ENCODE results near the gene TAF15.

TAF15 gene

DNA sequence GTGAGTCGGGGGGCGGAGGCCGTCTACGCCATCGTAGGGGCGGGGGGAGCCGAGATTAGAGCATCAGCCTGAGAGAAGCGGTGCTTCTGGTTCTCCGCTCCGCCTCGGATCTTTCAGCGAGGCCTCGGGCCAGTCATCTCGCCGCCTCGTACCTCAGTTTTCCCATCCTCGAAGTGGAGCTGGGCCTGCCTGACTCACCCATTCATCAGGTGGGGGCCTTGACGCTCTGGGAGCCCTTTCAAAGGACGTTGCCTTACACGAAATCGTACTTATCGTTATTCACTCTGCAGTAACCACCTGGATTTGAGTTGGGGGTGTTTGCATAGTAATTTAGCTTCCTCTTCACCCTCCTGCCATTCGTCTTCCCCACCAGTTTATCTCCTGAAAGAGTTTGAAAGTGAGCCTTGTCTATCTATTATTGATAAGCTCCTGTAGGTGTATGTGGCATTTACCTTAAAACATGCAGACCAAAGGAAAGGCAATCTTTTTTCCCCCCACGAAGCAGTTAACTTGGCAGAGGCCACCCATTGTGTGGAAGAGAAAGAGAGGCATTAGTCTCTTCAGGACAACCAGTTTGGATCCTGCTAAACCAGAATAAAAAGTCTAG lies 674 bp downstream of the TAF15 start:
- ChIA-PET CTCF (interaction anchor here (0.9 to 11.1 kb wide), 9 partner anchors 9 to 196 kb away, joined by 3 to 222 read pairs (median 6); partner anchors contain the start of gene MMP28), POLR2A (interaction anchor here (0.6 kb wide), 1 partner anchor 28 kb away, joined by 3 read pairs; no protein-coding TSS in a partner anchor)
- DNase-seq (ENCODE audit: extremely low spot score): no peak
- TF ChIP-seq, protein P1, sequence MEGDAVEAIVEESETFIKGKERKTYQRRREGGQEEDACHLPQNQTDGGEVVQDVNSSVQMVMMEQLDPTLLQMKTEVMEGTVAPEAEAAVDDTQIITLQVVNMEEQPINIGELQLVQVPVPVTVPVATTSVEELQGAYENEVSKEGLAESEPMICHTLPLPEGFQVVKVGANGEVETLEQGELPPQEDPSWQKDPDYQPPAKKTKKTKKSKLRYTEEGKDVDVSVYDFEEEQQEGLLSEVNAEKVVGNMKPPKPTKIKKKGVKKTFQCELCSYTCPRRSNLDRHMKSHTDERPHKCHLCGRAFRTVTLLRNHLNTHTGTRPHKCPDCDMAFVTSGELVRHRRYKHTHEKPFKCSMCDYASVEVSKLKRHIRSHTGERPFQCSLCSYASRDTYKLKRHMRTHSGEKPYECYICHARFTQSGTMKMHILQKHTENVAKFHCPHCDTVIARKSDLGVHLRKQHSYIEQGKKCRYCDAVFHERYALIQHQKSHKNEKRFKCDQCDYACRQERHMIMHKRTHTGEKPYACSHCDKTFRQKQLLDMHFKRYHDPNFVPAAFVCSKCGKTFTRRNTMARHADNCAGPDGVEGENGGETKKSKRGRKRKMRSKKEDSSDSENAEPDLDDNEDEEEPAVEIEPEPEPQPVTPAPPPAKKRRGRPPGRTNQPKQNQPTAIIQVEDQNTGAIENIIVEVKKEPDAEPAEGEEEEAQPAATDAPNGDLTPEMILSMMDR (IDR thresholded peaks at IDR 0.05; ENCODE audit: control extremely low read depth, extremely low read depth, low read depth, missing control alignments): no peak

DNA sequence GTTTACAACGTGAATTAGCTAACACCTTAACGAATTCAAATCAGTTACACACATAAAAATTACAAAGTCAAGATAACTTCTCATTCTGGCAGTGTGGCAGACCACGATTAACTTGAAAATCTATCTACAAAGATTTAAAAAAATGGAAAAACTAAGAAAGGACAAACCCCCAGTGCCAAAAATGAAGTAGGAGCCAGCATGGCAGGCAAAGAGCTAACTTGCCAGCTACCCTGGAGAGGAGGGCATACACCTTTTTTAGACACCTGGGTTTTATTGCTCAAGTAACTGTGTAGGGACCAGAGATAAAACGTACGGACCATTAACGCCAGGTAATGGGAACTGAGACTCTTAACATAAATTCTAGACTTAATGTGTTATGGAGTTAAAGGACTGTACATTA lies 2.5 kb downstream of the TAF15 start:
- ChIA-PET POLR2A (no interaction called here), CTCF (interaction anchor here (1.0 to 11.1 kb wide), 5 partner anchors 37 to 257 kb away, joined by 3 to 222 read pairs (median 3); no protein-coding TSS in a partner anchor)
- DNase-seq (ENCODE audit: extremely low spot score): no peak
- TF ChIP-seq, protein P1 (IDR thresholded peaks at IDR 0.05; ENCODE audit: control extremely low read depth, extremely low read depth, low read depth, missing control alignments): no peak

DNA sequence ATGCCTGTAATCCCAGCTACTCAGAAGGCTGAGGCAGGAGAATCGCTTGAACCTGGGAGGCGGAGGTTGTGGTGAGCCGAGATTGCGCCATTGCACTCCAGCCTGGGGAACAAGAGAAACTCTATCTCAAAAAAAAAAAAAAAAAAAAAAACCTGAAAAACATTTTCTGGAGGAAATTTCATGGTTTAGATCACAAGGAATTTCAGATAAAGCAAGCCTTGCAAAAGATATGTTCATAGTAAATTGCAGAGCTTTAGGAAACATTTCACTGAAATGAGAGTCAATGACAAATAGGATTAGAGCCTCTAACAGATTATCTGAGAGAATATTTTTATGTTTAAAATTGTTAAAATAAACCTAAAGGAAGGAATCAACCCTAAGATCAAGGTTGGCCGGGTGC lies 3.2 kb downstream of the TAF15 start:
- ChIA-PET CTCF (interaction anchor here (1.0 to 11.1 kb wide), 3 partner anchors 46 to 256 kb away, joined by 3 to 222 read pairs (median 3); no protein-coding TSS in a partner anchor), POLR2A (no interaction called here)
- TF ChIP-seq, protein P1 (IDR thresholded peaks at IDR 0.05; ENCODE audit: control extremely low read depth, extremely low read depth, low read depth, missing control alignments): no peak
- DNase-seq (ENCODE audit: extremely low spot score): no peak

DNA sequence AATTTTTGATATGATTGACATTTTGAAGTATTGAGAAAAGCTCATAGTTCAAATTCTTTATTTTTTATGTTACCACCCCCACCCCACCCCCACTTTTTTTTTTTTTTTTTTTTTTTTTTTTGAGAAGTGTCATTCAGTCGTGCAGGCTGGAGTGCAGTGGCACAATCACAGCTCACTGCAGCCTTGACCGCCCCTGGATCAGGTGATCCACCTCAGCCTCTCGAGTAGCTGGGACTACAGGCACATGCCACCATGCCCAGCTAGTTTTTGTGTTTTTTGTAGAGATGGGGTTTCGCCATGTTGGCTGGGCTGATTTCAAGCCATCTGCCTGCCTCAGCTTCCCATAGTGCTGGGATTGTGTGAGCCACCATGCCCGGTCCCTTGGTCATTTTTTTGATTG lies 7.4 kb downstream of the TAF15 start:
- ChIA-PET CTCF (interaction anchor here (0.9 to 2.5 kb wide), 5 partner anchors 8 to 256 kb away, joined by 3 to 10 read pairs (median 7); partner anchors contain the start of gene TAF15), POLR2A (interaction anchor here (0.6 kb wide), 1 partner anchor 10 kb away, joined by 5 read pairs; no protein-coding TSS in a partner anchor)
- DNase-seq (ENCODE audit: extremely low spot score): no peak
- TF ChIP-seq, protein P1 (IDR thresholded peaks at IDR 0.05; ENCODE audit: control extremely low read depth, extremely low read depth, low read depth, missing control alignments): no peak

DNA sequence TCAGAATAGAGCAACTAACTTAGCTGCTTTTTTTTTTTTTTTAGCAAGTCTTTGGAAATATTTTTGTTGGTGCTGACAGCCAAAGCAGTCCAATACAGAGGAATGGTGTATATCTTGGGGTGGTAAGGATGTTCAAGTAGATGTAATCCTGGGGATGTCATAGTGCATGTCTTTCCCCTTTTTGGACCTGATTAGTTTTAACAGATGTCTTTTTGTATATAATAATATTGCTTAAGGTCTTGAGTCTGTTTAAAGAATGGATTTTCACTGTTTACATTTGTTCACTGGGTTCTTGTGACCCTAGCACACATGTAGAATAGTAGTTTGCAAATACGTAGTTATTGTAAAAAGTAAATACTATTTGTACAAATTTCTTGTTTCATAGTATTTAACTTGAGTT lies 7.9 kb downstream of the TAF15 start:
- CTCF ChIA-PET: interaction anchor here (0.9 to 2.5 kb wide), 4 partner anchors 9 to 70 kb away, joined by 3 to 10 read pairs (median 5); partner anchors contain the start of gene TAF15
- no peak for DNase-seq (ENCODE audit: extremely low spot score)
- POLR2A ChIA-PET: interaction anchor here (0.6 kb wide), 1 partner anchor 9 kb away, joined by 5 read pairs; no protein-coding TSS in a partner anchor
- TF ChIP-seq, protein P1 (IDR thresholded peaks at IDR 0.05; ENCODE audit: control extremely low read depth, extremely low read depth, low read depth, missing control alignments): no peak

DNA sequence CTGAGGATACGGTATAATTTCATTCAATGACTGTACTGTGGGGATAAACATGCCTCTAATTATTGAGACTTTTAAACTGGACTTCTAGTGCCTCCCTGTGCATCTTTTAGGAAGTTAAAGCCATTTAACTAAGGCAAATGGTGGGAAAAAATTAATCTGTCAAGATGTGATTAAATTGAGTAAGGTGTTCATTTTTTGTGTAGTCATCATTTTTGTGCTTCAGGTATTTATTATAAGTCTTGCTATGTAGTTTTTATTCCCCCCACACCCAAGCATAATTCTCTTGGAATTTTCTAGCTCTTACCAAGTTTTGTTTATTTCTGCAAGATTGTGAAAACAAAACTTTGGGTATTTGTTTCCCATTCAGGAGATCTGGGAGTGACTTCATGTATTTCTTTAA lies 10.2 kb downstream of the TAF15 start:
- TF ChIP-seq, protein P1 (IDR thresholded peaks at IDR 0.05; ENCODE audit: control extremely low read depth, extremely low read depth, low read depth, missing control alignments): no peak
- DNase-seq (ENCODE audit: extremely low spot score): no peak
- CTCF ChIA-PET: interaction anchor here (1.0 to 2.8 kb wide), 8 partner anchors 9 to 68 kb away, joined by 3 to 24 read pairs (median 3); partner anchors contain the start of gene TAF15
- POLR2A ChIA-PET: no interaction called here

Measured in GM10248 (cell line).